Amniotic stem cell (primary cell): ENCODE measurements around the gene MORN3.
"Not testable (repeated sequence)": the region's sequence is repeated elsewhere in the genome, so short reads cannot be mapped to it uniquely, and the experiment has no call there.

Source experiments
- DNase-seq: peaks from one replicate; lab custom pipeline; 2025; lab: John Stamatoyannopoulos, UW

The MORN3 gene

GRCh38 chr12:121692744-121693143 is 23.3 kb upstream of the MORN3 start:
- not testable (repeated sequence) for DNase-seq

DNA sequence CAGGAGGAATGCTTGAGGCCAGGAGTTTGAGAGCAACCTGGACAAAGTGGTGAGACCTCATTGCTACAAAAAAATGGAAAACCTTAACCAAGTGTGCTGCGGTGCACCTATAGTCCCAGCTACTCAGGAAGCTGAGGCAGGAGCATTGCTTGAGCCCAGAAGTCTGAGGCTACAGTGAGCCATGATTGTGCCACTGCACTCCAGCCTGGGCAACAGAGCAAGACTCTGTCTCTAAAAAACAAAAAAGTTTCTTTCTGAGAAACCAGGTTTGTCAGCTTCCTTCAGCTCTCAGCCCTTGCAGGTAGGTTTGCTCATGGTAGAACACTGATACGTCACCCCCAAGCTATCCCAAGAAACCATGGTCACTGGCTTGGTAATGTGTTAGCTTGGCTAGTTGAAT is 20.0 kb upstream of the MORN3 start:
- DNase-seq, result no peak

DNA sequence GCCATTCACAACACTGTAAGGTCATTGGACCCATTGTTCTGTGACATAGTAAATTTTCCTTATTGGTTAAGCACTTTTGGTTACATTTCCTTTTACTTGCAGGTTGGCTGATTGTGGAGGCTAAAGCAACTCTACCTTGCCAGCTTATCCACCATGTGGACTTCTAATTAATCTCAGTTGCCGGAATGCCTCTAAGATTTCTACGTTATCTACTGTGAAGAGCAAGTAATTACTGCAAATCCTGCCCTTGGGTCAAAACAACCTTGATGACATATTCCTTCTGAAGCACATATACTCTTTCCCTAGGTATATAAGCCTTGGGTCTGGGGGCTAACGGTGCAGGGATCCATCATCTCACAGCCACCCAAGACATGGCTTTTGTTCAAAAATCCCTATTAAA is 19.5 kb upstream of the MORN3 start:
- DNase-seq, result no peak

DNA sequence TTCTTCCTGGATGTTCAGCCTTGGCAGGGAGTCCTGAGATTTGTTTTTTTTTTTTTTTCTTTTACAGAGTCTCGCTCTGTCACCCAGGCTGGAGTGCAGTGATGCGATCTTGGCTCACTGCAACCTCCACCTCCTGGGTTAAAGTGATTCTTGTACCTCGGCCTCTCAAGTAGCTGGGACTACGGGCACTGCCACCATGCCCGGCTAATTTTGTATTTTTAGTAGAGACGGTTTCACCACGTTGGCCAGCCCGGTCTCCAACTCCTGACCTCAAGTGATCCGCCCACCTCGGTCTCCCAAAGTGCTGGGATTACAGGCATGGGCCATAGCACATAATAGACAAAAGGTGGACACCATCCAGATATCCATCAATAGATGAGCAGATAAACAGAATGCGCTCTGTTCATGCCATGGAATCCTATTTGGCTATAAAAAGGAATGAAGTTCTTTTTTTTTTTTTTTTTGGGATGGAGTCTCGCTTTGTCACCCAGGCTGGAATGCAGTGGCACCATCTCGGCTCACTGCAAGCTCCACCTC is 10.3 kb upstream of the MORN3 start:
- not testable (repeated sequence) for DNase-seq

GRCh38 chr12:121678716-121679300 is 9.4 kb upstream of the MORN3 start:
- DNase-seq, result no peak

DNA sequence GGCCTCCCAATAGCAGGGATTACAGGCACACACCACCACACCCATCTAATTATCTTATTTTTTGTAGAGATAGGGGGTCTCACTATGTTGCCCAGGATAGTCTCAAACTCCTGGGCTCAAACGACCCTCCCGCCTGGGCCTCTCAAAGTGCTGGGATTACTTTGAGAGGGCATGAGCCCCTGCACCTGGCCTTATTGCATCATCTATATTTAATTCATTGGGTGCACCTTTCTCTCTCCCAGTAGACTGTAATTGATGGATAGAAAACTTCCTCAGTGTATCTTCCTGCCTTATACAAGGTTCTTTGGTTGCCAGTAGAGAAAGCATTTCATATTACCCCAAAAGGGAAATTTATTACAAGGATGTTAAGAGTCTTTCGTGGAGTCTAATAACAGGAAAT is 8.9 kb upstream of the MORN3 start:
- no peak for DNase-seq

DNA sequence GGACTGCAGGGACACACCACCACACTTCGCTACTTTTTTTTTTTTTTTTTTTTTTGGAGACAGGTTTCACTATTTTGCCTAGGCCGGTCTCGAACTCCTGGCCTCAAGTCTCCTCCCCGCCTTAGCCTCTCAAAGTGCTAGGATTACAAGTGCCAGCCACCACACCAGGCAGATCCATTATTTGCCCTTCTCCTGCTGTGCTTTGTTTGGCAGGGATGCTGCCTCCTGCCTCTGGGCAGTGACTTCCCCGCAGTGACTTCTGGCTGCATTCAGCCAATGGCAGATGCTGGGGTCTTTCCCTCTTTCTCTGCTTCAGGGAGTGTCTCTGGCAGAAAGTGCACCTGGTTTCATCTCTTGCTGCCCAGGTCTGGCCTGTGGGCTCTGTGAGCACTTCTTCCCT is 6.7 kb upstream of the MORN3 start:
- DNase-seq, result no peak

- no peak for DNase-seq
These were observed 3.6 kb upstream of the MORN3 start for GRCh38 chr12:121673013-121673511.

DNA sequence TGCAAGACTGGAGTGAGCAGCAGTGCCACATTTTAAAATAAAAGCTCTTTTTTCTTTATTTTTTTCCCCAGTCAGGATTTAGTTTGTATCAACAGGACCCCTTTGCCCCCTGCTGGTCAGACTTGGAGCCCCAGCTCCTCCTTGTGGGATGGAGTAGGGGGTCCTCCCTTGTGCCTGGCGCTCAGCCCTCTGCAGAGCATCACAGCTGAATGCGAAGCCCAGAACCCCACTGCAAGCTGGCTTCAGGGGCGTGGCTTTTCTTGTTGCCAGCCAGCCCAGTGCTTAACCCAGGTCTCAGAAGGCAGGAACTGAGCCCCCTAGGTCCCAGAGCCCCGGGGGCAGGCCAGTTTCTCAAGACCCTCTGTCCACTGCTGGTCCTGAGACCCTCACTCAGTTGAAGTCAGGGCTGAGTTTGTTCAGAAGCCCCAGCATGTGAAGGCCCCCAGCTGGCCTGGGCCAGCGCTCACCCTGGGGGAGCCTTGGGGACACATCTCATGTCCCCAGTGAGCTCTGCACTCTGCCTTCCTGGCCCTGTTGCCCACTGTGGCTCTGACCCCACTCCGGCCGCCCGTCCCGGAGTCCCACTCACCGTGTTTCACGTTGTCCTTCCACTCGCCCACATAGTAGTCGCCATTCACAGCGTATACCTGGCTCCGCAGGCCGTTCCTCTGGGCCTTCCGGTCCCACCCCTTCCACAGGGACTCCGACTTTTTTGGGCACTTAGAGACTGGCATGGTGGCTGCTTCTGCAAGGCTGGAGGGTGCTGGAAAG is 519 bp downstream of the MORN3 start:
- no peak for DNase-seq

- DNase-seq, result not testable (repeated sequence)
These were observed 2.6 kb downstream of the MORN3 start for GRCh38 chr12:121666829-121667228.

DNA sequence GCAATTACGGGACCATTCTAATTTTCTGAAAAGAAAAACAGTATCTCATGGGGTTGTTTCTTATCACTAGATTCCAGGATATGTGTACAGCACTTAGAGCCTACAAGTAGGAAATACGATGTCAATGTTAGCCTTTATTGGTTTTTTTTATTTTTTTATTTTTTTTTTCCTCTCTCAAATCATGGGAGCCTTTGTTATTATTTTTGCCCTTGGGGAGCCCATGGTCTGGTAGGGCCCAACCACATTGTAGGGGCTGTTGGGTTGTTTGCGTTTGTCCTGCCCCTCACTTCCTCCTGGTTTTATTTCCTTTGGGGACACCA is 5.9 kb downstream of the MORN3 start:
- no peak for DNase-seq

DNA sequence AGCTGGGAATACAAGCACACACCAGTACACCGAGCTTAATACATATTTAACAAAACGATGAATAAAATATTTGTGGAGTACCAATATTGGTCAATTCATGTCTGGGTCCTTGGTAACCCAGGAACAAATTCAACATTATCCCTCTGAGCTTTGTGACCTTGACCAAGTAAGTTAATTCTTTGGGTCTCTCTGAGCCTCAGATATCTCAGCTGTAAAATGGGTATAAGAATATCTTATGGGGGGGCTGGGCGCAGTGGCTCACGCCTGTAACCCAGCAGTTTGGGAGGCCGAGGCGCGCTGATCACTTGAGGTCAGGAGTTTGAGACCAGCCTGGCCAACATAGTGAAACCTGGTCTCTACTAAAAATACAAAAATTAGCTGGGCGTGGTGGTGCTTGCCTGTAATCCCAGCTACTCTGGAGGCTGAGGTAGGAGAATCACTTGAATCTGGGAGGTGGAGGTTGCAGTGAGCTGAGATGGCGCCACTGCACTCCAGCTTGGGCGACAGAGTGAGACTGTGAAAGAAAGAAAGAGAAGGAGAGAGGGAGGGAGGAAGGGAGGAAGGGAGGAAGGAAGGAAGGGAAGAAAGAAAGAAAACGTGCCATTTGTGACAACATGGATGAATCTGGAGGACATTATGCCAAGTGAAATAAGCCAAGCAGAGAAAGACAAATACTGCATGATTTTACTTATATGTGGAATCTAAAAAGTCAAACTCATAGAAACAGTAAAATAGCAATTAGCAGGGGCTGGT is 7.9 kb downstream of the MORN3 start:
- DNase-seq, result not testable (repeated sequence)

- no peak for DNase-seq
These were observed 12.0 kb downstream of the MORN3 start for GRCh38 chr12:121657305-121658008.

DNA sequence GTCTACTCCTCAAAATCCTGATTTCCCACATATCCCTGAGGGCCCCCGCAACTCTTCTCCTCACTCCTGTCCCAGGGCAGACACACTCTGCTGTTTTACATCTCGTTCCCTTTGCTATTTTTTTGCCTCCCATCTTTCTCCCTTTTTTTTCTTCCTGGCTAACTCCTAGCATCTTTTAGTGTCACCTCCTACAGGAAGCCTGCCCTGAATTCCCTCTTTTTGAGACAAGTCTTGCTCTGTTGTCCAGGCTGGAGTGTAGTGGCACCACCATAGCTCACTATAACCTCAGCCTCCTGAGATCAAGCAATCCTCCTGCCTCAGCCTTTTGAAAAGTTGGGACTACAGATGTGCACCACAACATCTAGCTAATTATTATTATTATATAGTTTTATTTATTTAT is 13.3 kb downstream of the MORN3 start:
- DNase-seq, result no peak

GRCh38 chr12:121653999-121654398 is 15.5 kb downstream of the MORN3 start:
- no peak for DNase-seq

- no peak for DNase-seq
These were observed 16.5 kb downstream of the MORN3 start for GRCh38 chr12:121652767-121653497.

DNA sequence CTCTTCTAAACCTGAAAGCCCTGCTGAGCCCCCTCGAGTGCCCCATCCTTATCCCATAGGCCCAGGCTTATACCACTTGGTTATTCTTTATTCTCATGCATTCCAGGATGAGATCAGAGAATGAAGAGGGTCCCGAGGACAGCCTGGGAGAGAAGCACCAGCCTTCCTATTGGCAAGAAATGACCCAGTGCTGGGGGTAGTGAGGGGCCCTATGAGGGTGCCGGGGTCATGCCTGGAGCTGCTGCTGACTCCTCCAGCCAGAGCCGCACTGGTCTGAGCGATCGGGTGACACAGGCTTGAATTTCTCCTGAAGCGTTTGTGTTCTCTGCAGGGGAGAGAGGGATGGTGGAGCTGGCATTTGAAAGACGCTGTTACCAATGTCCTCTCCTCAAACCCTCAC is 18.1 kb downstream of the MORN3 start:
- no peak for DNase-seq

DNA sequence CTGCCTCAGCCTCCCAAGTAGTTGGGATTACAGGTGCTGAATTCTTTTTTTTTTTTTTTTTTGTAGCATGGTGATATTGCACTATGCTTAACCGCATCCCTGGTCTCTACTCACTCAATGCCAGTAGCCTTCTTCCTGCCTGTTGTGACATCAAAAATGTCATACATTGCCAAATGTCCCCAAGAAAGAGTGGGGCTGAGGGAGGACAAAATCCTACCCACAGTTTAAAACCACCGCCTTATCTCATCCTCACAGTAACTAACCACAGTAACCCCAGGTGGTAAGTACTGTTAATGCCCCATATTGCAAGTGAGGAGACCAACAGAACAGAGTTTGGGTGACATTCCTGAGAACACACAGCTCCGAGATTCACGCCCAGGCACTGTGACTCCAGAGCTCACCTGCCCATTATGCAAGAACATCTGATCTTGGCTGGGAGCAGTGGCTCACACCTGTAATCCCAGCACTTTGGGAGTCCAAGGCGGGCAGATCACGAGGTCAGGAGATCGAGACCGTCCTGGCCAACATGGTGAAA is 19.6 kb downstream of the MORN3 start:
- DNase-seq, result no peak

- DNase-seq, result no peak
These were observed 20.1 kb downstream of the MORN3 start for GRCh38 chr12:121649322-121649721.

DNA sequence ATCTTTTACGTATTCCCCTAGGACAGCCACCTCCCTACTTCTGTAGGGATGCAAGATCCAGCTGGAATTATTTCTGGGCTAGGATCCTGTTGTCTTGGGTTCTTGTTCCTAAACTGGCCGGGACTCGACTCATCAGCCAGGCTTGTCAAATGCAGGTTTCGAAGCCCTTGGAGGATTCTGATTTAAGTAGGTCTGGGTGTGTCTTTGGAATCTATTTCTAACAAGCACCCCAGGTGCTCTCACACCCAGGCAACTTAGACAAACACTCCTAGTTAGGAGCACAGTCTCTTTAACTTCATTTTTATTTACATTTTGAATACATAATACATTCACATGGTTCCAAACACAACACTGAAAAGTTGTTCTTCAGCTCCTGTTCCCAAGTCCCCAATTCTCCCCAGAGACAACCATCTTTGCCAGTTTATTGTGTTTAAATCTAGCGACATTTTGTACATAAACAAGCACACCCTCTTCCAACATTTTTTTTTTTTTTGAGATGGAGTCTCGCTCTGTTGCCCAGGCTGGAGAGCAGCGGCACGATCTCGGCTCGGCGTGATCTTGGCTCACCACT is 20.9 kb downstream of the MORN3 start:
- no peak for DNase-seq

GRCh38 chr12:121641343-121641630 is 28.2 kb downstream of the MORN3 start:
- no peak for DNase-seq
